Trophoblast cell (in vitro differentiated cells and primary cell): ENCODE results near the gene C20orf202.

Experiments
- DNase-seq, 2 donors: peaks; one replicate each; pipeline ENCODE4 v3.0.0-alpha.2; 2016
- H2AFZ ChIP-seq: 2 replicates; pipeline ENCODE4 v1.6.1; 2013; ENCODE audit warnings: low read length, moderate library complexity, mild to moderate bottlenecking; ENCODE audit not compliant: insufficient read depth, poor library complexity
- H2AK5ac ChIP-seq: 2 replicates; pipeline ENCODE4 v1.6.1; 2013; ENCODE audit warnings: mild to moderate bottlenecking, low read length
- H2BK120ac ChIP-seq: 2 replicates; pipeline ENCODE4 v1.6.1; 2013; ENCODE audit warnings: low read length, mild to moderate bottlenecking, moderate library complexity; ENCODE audit not compliant: insufficient read depth, poor library complexity
- H2BK12ac ChIP-seq: 2 replicates; pipeline ENCODE4 v1.6.1; 2013; ENCODE audit warnings: mild to moderate bottlenecking, low read length, moderate library complexity
- H2BK5ac ChIP-seq: 2 replicates; pipeline ENCODE4 v1.6.1; 2013; ENCODE audit warnings: low read length, low read depth, moderate library complexity, mild to moderate bottlenecking; ENCODE audit not compliant: poor library complexity
- H3K14ac ChIP-seq: 2 replicates; pipeline ENCODE4 v1.6.1; 2013; ENCODE audit warnings: mild to moderate bottlenecking, low read length
- H3K18ac ChIP-seq: 2 replicates; pipeline ENCODE4 v1.6.1; 2013; ENCODE audit warnings: mild to moderate bottlenecking, low read length
- H3K23ac ChIP-seq: 2 replicates; pipeline ENCODE4 v1.6.1; 2013; ENCODE audit warnings: low read length
- H3K27ac ChIP-seq: 2 replicates; pipeline ENCODE4 v1.5.1; 2013; ENCODE audit warnings: low read depth, mild to moderate bottlenecking, inconsistent platforms, low read length, moderate library complexity
- H3K27me3 ChIP-seq: 2 replicates; pipeline ENCODE4 v1.6.1; 2013; ENCODE audit warnings: inconsistent platforms, mild to moderate bottlenecking, low read length, moderate library complexity; ENCODE audit not compliant: insufficient read depth
- H3K36me3 ChIP-seq, 2 experiments: 1 replicate in 1 of 2; 2 replicates in 1 of 2; pipeline ENCODE4 v1.6.1; 2013; ENCODE audit warnings: low read length in 2 of 2, mild to moderate bottlenecking in 2 of 2, moderate library complexity in 1 of 2; ENCODE audit not compliant: insufficient read depth in 2 of 2, control insufficient read depth in 1 of 2
- H3K4ac ChIP-seq: 2 replicates; pipeline ENCODE4 v1.6.1; 2013; ENCODE audit warnings: low read depth, mild to moderate bottlenecking, low read length, moderate library complexity
- H3K4me1 ChIP-seq, 2 experiments: 1 replicate in 1 of 2; 2 replicates in 1 of 2; pipeline ENCODE4 v1.6.1; 2013; ENCODE audit warnings: low read length in 2 of 2, mild to moderate bottlenecking in 2 of 2, moderate library complexity in 1 of 2; ENCODE audit not compliant: insufficient read depth in 2 of 2, control insufficient read depth in 1 of 2
- H3K4me2 ChIP-seq: 2 replicates; pipeline ENCODE4 v1.6.1; 2013; ENCODE audit warnings: inconsistent platforms, mild to moderate bottlenecking, low read length, moderate library complexity
- H3K4me3 ChIP-seq: 2 replicates; pipeline ENCODE4 v1.5.1; 2013; ENCODE audit warnings: mild to moderate bottlenecking, low read depth, low read length, inconsistent platforms
- H3K79me1 ChIP-seq: one replicate; pipeline ENCODE4 v1.6.1; 2013; ENCODE audit warnings: low read length
- H3K79me2 ChIP-seq: 2 replicates; pipeline ENCODE4 v1.6.1; 2013; ENCODE audit warnings: low read length, mild to moderate bottlenecking; ENCODE audit not compliant: control insufficient read depth, insufficient read depth, poor library complexity
- H3K9ac ChIP-seq: 2 replicates; pipeline ENCODE4 v1.6.1; 2013; ENCODE audit warnings: mild to moderate bottlenecking, low read length
- H3K9me3 ChIP-seq: 2 replicates; pipeline ENCODE4 v1.6.1; 2013; ENCODE audit warnings: low read depth, mild to moderate bottlenecking, control low read depth, inconsistent platforms, low read length; ENCODE audit not compliant: insufficient read depth
- H4K12ac ChIP-seq: 2 replicates; pipeline ENCODE4 v1.6.1; 2013; ENCODE audit warnings: low read depth, mild to moderate bottlenecking, low read length, moderate library complexity
- H4K8ac ChIP-seq: 2 replicates; pipeline ENCODE4 v1.6.1; 2013; ENCODE audit warnings: low read depth, mild to moderate bottlenecking, low read length, moderate library complexity
- H4K91ac ChIP-seq: one replicate; pipeline ENCODE4 v1.6.1; 2013; ENCODE audit warnings: low read depth, mild to moderate bottlenecking, low read length, moderate library complexity
- WGBS: extraction: QIAGEN DNeasy Blood & Tissue Kit; methylation state at CpG from one replicate; pipeline ENCODE4 v1.1.7; 2013; ENCODE audit warnings: missing lambda C conversion rate; ENCODE audit not compliant: insufficient read length, insufficient coverage; ENCODE audit errors: extremely low coverage; 5-methylcytosine and 5-hydroxymethylcytosine counted together

C20orf202 gene

GRCh38 chr20:1160496-1160895 lies 42.8 kb upstream of the C20orf202 start:
- Histone ChIP-seq H4K8ac (no peak overlapping the region), H3K4me3 (no peak overlapping the region), H3K4me2 (no peak overlapping the region), H3K79me2 (no peaks in the 10 kb centered on the region), H3K27me3 (no peaks in the 10 kb centered on the region), H2AFZ (no peak overlapping the region), H2BK12ac (no peak overlapping the region), H2BK5ac (no peak overlapping the region), H2AK5ac (no peak overlapping the region), H3K36me3 (peaks cover 30 to 41% of the 10 kb centered on the region in 2 experiments), H3K14ac (no peak overlapping the region), H2BK120ac (no peak overlapping the region), H3K9ac (no peak overlapping the region), H3K23ac (no peak overlapping the region), H3K27ac (no peak overlapping the region), H4K91ac (no peak overlapping the region), H3K79me1 (no peaks in the 10 kb centered on the region), H3K4ac (no peak overlapping the region), H4K12ac (no peak overlapping the region), H3K9me3 (no peaks in the 10 kb centered on the region), H3K18ac (no peak overlapping the region), H3K4me1 (no peaks in the 10 kb centered on the region)
- WGBS, result no CpG with 5 or more reads among the region's 10 CpGs
- no peak for DNase-seq

GRCh38 chr20:1160991-1161390 lies 42.3 kb upstream of the C20orf202 start:
- Histone ChIP-seq H2BK120ac (no peak overlapping the region), H3K36me3 (peaks cover 32 to 46% of the 10 kb centered on the region in 2 experiments), H4K12ac (no peak overlapping the region), H3K27me3 (no peaks in the 10 kb centered on the region), H3K4ac (no peak overlapping the region), H3K18ac (no peak overlapping the region), H2BK5ac (no peak overlapping the region), H3K14ac (no peak overlapping the region), H3K27ac (no peak overlapping the region), H3K4me3 (no peak overlapping the region), H3K9me3 (no peaks in the 10 kb centered on the region), H4K8ac (no peak overlapping the region), H2AK5ac (no peak overlapping the region), H3K4me1 (no peaks in the 10 kb centered on the region), H3K79me1 (no peaks in the 10 kb centered on the region), H3K79me2 (no peaks in the 10 kb centered on the region), H3K9ac (no peak overlapping the region), H2AFZ (no peak overlapping the region), H4K91ac (no peak overlapping the region), H3K23ac (no peak overlapping the region), H3K4me2 (no peak overlapping the region), H2BK12ac (no peak overlapping the region)
- no CpG with 5 or more reads among the region's 12 CpGs for WGBS
- no peak for DNase-seq

- H2BK5ac ChIP-seq, result no peak overlapping the region
- no peak for DNase-seq
- no peaks in the 10 kb centered on the region for H3K79me2 ChIP-seq
- no peak overlapping the region for H2AK5ac ChIP-seq
- no peaks in the 10 kb centered on the region for H3K9me3 ChIP-seq
- no peak overlapping the region for H3K18ac ChIP-seq
- no peak overlapping the region for H3K23ac ChIP-seq
- H3K36me3 ChIP-seq, result peaks cover 36 to 51% of the 10 kb centered on the region in 2 experiments
- no peak overlapping the region for H2BK12ac ChIP-seq
- no peak overlapping the region for H3K4me3 ChIP-seq
- no peak overlapping the region for H3K27ac ChIP-seq
- no peaks in the 10 kb centered on the region for H3K4me1 ChIP-seq
- H4K91ac ChIP-seq, result no peak overlapping the region
- H3K27me3 ChIP-seq, result no peaks in the 10 kb centered on the region
- H3K79me1 ChIP-seq, result no peaks in the 10 kb centered on the region
- H3K4ac ChIP-seq, result no peak overlapping the region
- H4K12ac ChIP-seq, result no peak overlapping the region
- WGBS, result no CpG with 5 or more reads among the region's 6 CpGs
- H3K4me2 ChIP-seq, result no peak overlapping the region
- no peak overlapping the region for H3K9ac ChIP-seq
- no peak overlapping the region for H4K8ac ChIP-seq
- no peak overlapping the region for H2BK120ac ChIP-seq
- H2AFZ ChIP-seq, result no peak overlapping the region
- H3K14ac ChIP-seq, result no peak overlapping the region
Measured at GRCh38 chr20:1163105-1163504, 40.1 kb upstream of the C20orf202 start.

- no peak overlapping the region for H3K14ac ChIP-seq
- no peak overlapping the region for H3K4ac ChIP-seq
- H2BK5ac ChIP-seq, result no peak overlapping the region
- H3K9me3 ChIP-seq, result no peaks in the 10 kb centered on the region
- H2AK5ac ChIP-seq, result no peak overlapping the region
- no peaks in the 10 kb centered on the region for H3K27me3 ChIP-seq
- no peak overlapping the region for H2AFZ ChIP-seq
- H4K12ac ChIP-seq, result no peak overlapping the region
- H3K18ac ChIP-seq, result no peak overlapping the region
- no peak overlapping the region for H3K27ac ChIP-seq
- no peak overlapping the region for H4K91ac ChIP-seq
- peak in 1 of 2 donors; percentile 28 for DNase-seq
- WGBS, result no CpG with 5 or more reads among the region's 2 CpGs
- H3K23ac ChIP-seq, result no peak overlapping the region
- peaks cover 36 to 55% of the 10 kb centered on the region in 2 experiments for H3K36me3 ChIP-seq
- no peaks in the 10 kb centered on the region for H3K79me1 ChIP-seq
- H3K4me3 ChIP-seq, result no peak overlapping the region
- H3K4me1 ChIP-seq, result no peaks in the 10 kb centered on the region
- no peak overlapping the region for H4K8ac ChIP-seq
- H2BK120ac ChIP-seq, result no peak overlapping the region
- no peak overlapping the region for H3K4me2 ChIP-seq
- H3K9ac ChIP-seq, result no peak overlapping the region
- no peak overlapping the region for H2BK12ac ChIP-seq
- no peaks in the 10 kb centered on the region for H3K79me2 ChIP-seq
Measured at GRCh38 chr20:1163653-1164052, 39.6 kb upstream of the C20orf202 start.
